HG03108 (cell line): Measurements from ENCODE around the gene BABAM2.

Experiments
- ATAC-seq: cut with Tn5 transposase; IDR thresholded peaks from one replicate; pipeline ENCODE4 v1.9.1; 2021; ENCODE audit warnings: moderate library complexity; ENCODE audit not compliant: unreplicated experiment

BABAM2 gene

GRCh38 chr2:28350196-28350595, 459.7 kb downstream of the BABAM2 start:
- no peak for ATAC-seq

- ATAC-seq = no peak
These were observed 460.3 kb downstream of the BABAM2 start for GRCh38 chr2:28350791-28351285.

GRCh38 chr2:28351621-28352020, 461.1 kb downstream of the BABAM2 start:
- ATAC-seq = no peak

DNA sequence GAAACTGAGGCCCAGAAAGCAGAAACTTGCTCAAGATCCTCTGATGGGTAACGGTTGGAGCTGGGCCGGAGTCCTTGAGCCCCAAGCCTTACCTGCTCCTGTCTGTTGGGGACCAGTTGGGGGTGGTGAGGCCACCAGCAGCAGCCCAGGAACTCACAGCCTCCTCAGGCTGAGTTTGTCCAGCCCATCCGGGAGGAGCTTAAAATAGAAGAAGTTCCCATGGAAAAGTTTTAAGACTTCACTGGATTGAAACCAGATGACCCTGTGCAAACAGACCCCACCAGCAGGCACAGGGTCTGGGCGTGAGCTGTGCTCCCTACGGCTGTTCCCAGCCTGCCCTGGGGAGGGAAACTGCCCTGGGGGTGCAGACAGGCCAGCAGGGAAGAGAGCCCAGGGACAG, 461.6 kb downstream of the BABAM2 start:
- no peak for ATAC-seq

GRCh38 chr2:28352610-28353195, 462.2 kb downstream of the BABAM2 start:
- no peak for ATAC-seq

- ATAC-seq = no peak
These were observed 464.5 kb downstream of the BABAM2 start for GRCh38 chr2:28354920-28355520.

DNA sequence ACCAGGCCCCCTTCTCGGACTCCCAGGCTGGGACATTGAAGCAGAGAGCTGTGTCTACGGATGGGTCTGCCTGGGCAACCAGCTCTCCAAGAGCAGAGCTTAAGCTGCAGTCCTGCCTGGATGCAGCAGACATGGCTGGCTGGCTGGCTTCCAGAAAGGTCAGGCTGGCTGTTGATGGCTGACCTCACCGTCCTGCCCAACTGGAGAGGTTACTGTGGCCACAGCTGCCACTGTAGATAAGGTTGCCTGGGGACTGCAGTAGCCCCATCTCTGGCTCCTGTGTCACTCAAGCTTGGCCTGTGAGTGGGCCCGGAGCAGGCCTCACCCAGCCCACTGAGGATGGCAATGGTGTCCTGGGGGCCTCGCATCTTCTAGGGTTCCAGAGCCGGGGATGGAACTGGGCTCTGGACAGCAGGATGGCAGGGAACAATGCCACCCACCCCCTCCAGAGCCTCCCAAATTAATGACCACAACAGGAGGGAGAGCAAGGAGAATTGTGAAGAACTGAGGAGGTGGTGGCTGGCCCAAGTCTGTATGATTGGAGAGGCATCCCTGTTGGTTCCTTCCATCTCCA, 465.1 kb downstream of the BABAM2 start:
- no peak for ATAC-seq

GRCh38 chr2:28356095-28356911, 465.8 kb downstream of the BABAM2 start:
- no peak for ATAC-seq

- no peak for ATAC-seq
These were observed 466.5 kb downstream of the BABAM2 start for GRCh38 chr2:28357055-28357454.

GRCh38 chr2:28357948-28358667, 467.6 kb downstream of the BABAM2 start:
- no peak for ATAC-seq

DNA sequence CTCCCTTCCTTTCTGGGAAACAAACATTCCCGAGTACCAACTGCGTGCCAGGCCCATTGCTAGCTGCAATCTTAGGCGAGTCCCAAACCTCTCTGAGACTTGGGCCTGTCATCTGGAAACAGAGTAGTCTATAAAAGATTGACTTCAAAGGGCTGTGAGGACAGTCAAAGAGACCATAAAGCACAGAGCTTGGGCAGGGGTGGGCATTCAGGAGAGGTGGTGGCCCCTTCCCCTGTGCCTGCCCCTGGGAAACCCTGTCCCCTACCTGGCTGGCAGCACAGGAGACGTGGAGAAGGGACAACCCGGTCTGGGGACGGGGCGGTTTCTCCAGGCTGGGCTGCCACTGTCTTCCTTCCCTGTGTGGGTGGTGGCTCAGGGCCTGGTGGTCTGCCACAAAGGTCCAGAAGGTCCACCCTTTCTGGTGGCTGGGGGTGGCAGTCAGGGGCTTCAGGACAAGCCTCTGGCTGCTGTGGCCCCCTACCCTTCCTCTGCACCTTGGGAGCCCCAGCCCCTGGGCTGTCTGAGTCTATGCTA, 468.2 kb downstream of the BABAM2 start:
- no peak for ATAC-seq

DNA sequence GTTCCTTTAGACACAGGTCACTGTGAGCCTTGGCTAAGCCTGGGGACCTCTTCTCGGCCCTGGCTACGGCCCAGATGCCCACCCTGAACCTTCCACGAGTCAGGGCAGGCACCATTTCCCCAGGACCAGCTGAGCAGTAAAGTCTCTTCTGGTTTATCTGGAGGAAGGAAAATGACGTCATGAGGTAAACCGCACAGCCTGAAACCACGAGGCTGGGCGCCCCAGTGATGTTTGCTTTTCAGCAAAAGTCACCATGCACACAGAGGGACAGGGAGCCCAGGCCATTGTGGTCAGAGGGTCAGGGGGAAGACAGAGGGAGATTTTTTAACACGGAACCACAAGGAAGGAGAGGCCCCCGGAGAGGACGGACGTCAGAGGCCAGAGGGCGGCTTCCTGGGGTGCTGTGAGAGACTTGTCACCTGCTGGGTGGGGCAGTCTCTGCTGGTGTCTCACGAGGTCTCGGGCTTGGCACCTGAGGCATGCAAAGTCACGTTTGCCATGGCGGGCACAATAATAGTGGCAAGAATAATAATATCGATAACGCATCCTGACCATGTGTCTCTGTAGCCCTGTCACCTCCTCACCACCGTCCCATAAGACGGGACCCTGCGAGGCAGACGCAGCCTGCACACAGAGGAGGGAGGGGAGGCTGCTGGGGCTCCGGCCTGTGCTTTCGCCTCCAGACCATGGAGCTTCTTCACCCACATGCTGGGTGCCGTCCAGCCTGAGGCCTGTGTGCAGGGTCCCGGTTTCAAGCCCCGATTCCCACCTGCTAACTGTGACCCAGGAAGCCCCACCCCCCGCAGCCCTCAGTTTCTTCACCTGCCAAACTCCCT, 468.9 kb downstream of the BABAM2 start:
- ATAC-seq = peak; percentile 68

DNA sequence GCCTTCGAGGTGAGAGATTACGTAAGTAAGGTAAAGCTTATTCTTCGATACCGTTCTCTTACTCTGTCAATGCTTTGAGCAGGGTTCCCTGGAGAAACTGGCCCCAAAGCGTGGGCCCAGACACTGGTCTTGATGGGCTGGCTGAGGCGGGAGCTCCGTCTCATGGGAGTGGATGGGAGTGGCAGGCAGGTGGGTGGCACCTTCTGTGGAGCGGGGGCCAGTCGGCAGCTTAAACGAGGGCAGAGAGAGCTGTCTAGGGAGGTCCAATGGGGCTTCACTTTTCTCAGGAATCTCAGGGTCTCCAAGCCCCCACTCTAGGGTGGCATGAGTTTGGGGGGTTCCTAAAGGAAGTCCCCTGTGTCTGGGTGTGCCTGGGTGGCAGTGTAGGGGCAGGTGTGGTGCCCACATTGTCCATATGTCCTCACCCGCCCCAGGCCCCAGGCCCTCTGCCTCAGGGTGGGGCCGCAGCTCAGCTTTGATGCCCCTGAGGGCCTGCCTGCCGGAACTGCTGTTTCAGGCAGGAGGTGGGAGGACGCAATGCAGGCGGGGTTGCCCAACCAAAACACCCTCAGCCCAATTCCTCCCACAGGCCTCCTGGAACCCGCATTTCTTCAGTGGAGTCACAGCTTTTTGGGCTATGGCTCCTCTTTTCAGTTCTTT, 469.7 kb downstream of the BABAM2 start:
- no peak for ATAC-seq

DNA sequence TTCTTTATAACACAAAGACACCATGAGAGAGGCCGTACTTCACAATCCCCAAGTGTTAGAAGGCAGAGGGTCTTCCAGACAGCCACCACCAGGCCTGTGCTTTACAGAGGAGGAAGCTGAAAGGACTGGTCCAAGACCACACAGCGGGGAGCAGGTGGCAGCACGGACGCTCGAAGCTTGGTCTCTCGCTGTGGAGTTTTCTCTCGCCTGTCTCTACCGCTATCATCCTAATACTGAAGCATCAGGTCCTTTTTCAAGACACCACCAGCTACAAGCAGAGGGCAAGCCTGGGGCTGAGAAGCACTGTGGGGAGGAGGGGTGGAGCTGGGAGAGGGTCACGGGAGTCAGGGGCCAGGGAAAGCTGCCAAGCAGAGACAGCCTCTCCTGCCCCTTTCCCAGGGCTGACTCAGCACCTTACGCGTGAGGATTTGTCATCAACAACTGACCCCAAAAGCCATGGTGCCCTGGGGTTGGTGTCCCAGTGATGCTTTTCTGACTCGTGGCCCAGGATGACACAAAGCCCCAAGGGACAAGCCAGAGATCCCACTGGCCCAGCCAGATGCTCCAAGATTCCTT, 470.3 kb downstream of the BABAM2 start:
- no peak for ATAC-seq

GRCh38 chr2:28361991-28362710, 471.6 kb downstream of the BABAM2 start:
- ATAC-seq = no peak

DNA sequence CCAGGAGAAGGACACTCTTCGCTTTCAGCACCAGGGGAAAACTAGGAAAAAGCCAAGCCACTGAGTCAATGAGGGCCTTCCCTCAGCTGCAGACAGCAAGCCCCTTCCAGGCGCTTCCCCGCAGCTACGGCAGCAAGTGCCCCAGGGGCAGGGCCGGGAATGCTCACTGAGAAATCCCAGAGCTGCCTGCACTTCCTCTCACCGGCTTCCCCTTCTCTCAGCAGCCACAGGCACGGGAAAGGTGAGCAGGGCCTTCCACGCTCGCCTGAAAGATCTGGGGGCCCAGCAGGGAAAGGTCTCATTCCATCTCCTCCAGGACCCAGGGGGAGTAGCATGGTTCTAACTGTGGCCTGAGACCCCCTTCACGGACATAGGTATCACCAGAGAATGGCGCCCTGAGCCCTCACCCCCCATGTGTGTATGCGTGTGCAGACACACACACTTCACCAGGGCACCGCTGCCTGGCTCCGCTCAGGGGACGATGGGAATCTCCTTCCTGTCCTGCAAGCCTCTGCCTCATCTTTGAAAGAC, 472.5 kb downstream of the BABAM2 start:
- ATAC-seq = no peak

GRCh38 chr2:28363686-28364280, 473.3 kb downstream of the BABAM2 start:
- no peak for ATAC-seq

DNA sequence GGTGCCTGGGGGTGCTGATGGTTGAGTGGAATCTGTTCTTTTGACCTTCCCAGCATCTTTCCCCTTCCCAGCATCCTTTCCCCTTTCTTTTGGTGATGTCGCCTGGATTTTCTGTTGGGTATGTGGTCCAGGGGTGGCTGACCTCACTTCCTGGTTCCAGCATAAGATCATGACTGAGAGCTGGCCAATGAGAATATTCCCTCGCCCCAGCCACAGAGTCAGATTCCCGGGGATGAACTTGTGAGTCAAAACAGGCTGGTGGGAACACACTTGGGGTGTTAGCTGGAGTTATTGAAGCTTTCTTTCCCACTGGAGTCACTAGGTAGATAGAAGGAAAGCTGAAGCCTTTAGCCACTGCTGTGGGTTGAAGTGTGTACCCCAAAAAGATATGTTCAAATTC, 474.1 kb downstream of the BABAM2 start:
- no peak for ATAC-seq
